ENCODE results near the gene MOV10.

- no peak for TF ChIP-seq CTCF (IDR thresholded peaks at IDR 0.05)
- TF ChIP-seq ZFX (IDR thresholded peaks at IDR 0.05; ENCODE audit: borderline replicate concordance) = no peak
Observed at GRCh38 chr1:112713466-112714312, 39.2 kb downstream of the MOV10 start.

Data from 22Rv1 (cell line).